RWPE2 (cell line): Measurements from ENCODE around the gene SETD2.

Experiments used
- ATAC-seq: fragments of 200-7000 bp; cut with Tn5 transposase; 3 replicates; pipeline ENCODE4 v1.9.1; 2021; ENCODE audit warnings: low read depth
- DNase-seq: peaks from one replicate; pipeline ENCODE4 v3.0.0-alpha.2; 2020; ENCODE audit warnings: low spot score
- H3K27ac ChIP-seq: fragments of 450-650 bp; 2 replicates; pipeline ENCODE4 v1.5.1; 2017; ENCODE audit warnings: mild to moderate bottlenecking; ENCODE audit not compliant: poor library complexity, severe bottlenecking
- H3K27me3 ChIP-seq: fragments of 250-450 bp; sonication (Bioruptor Pico); 2 replicates; pipeline ENCODE4 v1.5.1; 2021; ENCODE audit warnings: mild to moderate bottlenecking, moderate library complexity; ENCODE audit not compliant: insufficient read depth, poor library complexity, severe bottlenecking
- H3K36me3 ChIP-seq: fragments of 250-450 bp; sonication (Bioruptor Pico); 2 replicates; pipeline ENCODE4 v1.5.1; 2020; ENCODE audit warnings: low read depth, mild to moderate bottlenecking, moderate library complexity
- H3K4me1 ChIP-seq: fragments of 250-450 bp; sonication (Bioruptor Pico); 2 replicates; pipeline ENCODE4 v1.5.1; 2021; ENCODE audit warnings: mild to moderate bottlenecking, moderate library complexity; ENCODE audit not compliant: insufficient read depth, poor library complexity, severe bottlenecking
- H3K4me3 ChIP-seq: fragments of 250-450 bp; sonication (Bioruptor Pico); 2 replicates; pipeline ENCODE4 v1.5.1; 2021; ENCODE audit warnings: mild to moderate bottlenecking, moderate library complexity; ENCODE audit not compliant: severe bottlenecking
- H3K9me3 ChIP-seq: fragments of 250-450 bp; sonication (Bioruptor Pico); 2 replicates; pipeline ENCODE4 v1.5.1; 2021; ENCODE audit warnings: mild to moderate bottlenecking, moderate library complexity; ENCODE audit not compliant: severe bottlenecking
- TF ChIP-seq, protein P1 (sequence below): fragments of 450-650 bp; IDR thresholded peaks from one replicate; pipeline ENCODE4 v1.5.1; 2017; ENCODE audit warnings: mild to moderate bottlenecking, moderate library complexity; ENCODE audit not compliant: poor library complexity, severe bottlenecking

The SETD2 gene

DNA sequence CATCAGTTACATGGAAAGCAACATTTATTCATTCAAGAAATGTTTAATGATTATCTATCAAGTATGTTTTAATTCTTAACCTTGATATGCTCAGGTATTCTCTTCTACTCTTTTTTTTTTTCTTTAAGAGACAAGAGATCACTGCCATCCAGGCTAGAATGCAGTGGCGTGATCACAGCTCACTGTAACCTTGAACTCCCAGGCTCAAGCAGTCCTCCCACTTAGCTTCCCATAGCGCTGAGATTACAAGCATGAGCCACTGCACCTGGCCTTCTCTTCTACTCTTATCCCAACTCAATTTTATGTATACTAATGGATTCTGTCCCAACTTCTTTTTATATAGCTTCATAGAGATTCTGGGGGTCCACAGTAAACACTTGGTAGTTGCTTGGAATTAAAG is 50.9 kb downstream of the SETD2 start:
- Histone ChIP-seq H3K4me3 (no peak overlapping the region), H3K36me3 (peaks cover 63% of the 10 kb centered on the region), H3K27ac (peak overlapping the region; percentile 97), H3K4me1 (peaks cover 28% of the 10 kb centered on the region), H3K27me3 (no peaks in the 10 kb centered on the region), H3K9me3 (no peaks in the 10 kb centered on the region)
- no peak for ATAC-seq
- DNase-seq, result no peak
- TF ChIP-seq, protein P1, sequence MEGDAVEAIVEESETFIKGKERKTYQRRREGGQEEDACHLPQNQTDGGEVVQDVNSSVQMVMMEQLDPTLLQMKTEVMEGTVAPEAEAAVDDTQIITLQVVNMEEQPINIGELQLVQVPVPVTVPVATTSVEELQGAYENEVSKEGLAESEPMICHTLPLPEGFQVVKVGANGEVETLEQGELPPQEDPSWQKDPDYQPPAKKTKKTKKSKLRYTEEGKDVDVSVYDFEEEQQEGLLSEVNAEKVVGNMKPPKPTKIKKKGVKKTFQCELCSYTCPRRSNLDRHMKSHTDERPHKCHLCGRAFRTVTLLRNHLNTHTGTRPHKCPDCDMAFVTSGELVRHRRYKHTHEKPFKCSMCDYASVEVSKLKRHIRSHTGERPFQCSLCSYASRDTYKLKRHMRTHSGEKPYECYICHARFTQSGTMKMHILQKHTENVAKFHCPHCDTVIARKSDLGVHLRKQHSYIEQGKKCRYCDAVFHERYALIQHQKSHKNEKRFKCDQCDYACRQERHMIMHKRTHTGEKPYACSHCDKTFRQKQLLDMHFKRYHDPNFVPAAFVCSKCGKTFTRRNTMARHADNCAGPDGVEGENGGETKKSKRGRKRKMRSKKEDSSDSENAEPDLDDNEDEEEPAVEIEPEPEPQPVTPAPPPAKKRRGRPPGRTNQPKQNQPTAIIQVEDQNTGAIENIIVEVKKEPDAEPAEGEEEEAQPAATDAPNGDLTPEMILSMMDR, result no peak

DNA sequence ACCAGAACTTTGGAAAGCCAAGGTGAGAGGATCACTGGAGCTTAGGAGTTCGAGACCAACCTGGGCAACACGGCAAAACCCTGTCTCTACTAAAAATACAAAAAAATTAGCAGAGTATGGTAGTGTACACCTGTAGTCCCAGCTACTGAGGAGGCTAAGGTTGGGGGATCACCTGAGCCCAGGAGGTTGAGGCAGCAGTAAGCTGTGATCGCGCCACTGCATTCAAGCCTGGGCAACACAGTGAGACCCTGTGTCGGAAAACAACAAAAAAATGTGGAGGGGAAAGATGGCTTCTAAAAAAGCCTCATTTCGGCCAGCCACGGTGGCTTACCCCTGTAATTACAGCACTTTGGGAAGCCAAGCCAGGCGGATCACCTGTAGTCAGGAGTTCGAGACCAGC is 54.5 kb downstream of the SETD2 start:
- ATAC-seq (no peak), DNase-seq (no peak)
- TF ChIP-seq, protein P1, result no peak
- Histone ChIP-seq H3K36me3 (peaks cover 48% of the 10 kb centered on the region), H3K9me3 (no peaks in the 10 kb centered on the region), H3K4me3 (no peak overlapping the region), H3K27ac (no peak overlapping the region), H3K4me1 (peaks cover 11% of the 10 kb centered on the region), H3K27me3 (no peaks in the 10 kb centered on the region)

DNA sequence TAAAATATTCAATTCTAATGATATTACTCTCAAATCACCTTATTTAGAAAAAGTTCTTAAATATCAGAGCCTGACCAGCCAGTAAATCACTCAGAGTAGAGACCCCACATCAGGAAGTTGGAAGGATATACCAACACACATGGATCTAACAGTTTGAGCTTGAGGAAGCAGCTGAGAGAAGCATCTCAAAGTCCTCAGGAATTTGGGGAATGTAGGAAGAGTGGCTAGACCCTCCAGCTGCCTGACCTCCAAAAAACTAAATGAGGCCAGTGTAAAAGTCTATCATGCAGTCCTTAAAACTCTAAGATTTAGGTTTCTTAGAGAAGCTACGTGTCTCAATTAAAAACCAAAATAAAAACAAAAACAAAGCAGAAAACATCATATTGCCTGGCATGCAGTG is 55.4 kb downstream of the SETD2 start:
- ATAC-seq, result no peak
- Histone ChIP-seq H3K9me3 (no peaks in the 10 kb centered on the region), H3K36me3 (peaks cover 45% of the 10 kb centered on the region), H3K4me3 (no peak overlapping the region), H3K4me1 (peaks cover 3% of the 10 kb centered on the region), H3K27ac (no peak overlapping the region), H3K27me3 (no peaks in the 10 kb centered on the region)
- DNase-seq, result no peak
- TF ChIP-seq, protein P1, result no peak

DNA sequence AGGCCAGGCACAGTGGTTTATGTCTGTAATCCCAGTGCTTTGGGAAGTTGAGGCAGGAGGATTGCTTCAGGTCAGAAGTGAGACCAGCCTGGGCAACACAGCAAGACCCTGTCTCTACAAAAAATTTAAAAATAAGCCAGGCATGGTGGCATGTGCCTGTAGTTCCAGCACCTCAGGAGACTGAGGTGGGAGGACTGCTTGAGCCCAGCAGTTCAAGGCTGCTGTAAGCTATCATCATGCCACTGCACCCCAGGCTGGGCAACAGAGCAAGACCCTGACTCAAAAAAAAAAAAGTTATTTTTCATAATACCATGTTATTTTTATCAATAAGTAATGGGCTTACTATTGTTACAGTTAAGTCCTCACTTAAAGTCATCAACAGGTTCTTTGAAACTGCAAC is 59.7 kb downstream of the SETD2 start:
- no peak overlapping the region for H3K27ac ChIP-seq
- H3K4me1 ChIP-seq, result no peaks in the 10 kb centered on the region
- ATAC-seq, result no peak
- H3K36me3 ChIP-seq, result peaks cover 44% of the 10 kb centered on the region
- H3K27me3 ChIP-seq, result no peaks in the 10 kb centered on the region
- DNase-seq, result no peak
- TF ChIP-seq, protein P1, result no peak
- H3K9me3 ChIP-seq, result no peaks in the 10 kb centered on the region
- no peak overlapping the region for H3K4me3 ChIP-seq

DNA sequence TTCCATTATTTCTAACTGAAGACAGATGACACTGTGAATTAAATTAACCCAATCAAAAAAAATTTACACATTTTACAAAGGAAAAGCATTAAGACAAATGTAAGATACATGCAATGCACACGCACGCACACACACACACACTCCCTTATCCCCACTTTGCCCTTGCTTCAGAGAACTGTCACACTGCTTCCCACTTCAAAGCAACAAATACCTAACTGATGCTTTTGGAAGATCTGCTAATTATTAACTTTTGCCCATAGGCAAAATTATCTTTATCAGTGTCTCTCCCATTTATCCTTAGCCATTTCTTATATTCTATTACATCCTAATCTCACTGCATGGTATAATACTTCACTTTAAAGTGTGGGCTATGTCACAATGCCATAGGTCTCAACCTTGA is 60.3 kb downstream of the SETD2 start:
- Histone ChIP-seq H3K27me3 (no peaks in the 10 kb centered on the region), H3K9me3 (no peaks in the 10 kb centered on the region), H3K36me3 (peaks cover 51% of the 10 kb centered on the region), H3K4me1 (no peaks in the 10 kb centered on the region), H3K27ac (no peak overlapping the region), H3K4me3 (no peak overlapping the region)
- TF ChIP-seq, protein P1, result no peak
- DNase-seq, result no peak
- ATAC-seq, result no peak
